Measurements from ENCODE around the gene VAMP8.

DNA sequence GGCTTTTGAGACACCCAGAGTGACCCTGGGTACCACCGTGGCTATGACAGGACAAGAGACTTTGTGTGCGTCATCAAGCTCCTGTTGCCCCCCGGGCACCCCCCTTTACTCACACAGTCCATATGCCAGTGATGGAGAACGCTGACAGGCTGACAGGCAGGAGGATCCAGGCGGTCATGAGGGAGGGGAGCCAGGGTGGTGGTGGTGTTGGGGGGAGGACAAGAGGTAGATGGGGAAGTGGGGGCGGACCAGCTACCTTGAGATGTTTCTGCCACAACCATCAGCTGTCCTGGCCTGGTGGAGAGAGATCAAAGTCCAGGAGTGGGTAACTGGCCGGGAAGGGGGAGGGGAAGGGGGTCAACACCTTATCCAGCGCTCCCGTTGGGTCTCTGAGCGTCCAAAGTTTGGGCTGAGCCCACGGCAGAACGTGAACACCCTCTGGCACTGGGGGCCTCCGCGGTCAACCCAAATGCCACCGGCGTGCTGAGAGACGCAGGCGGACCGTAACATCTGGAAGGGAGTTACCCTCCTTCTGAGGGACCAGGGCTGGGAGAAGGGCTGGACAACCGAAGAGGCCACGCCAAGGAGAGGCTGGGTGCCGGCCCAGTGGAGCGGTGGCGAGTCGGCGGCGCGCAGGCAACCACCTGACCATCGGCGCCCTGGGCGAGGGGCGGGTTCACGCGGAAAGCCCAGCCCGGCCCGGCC, 24.5 kb downstream of the VAMP8 start:
- TF ChIP-seq GATA3 (IDR thresholded peaks at IDR 0.05; ENCODE audit: low read depth, low read length): no peak
- no peak for TF ChIP-seq GATA2 (IDR thresholded peaks at IDR 0.05; ENCODE audit: low read depth, low read length)
